Mammary epithelial cell (primary cell): ENCODE measurements around the gene RPL15.

Source experiments
- EZH2 ChIP-seq: IDR thresholded peaks from 2 replicates; pipeline ENCODE4 v1.6.1; 2012; ENCODE audit warnings: low read length, inconsistent platforms, borderline replicate concordance
- TF ChIP-seq, protein P1 (sequence below), 2 donors: IDR thresholded peaks in 1 of 2; conservative IDR thresholded peaks in 1 of 2; 2 replicates each; pipeline ENCODE4 v1.5.1; 2011 to 2012; ENCODE audit warnings: inconsistent platforms in 2 of 2, low read length in 2 of 2, mild to moderate bottlenecking in 2 of 2, control low read depth in 1 of 2, low read depth in 1 of 2; ENCODE audit not compliant: insufficient read depth in 1 of 2; ENCODE audit errors: extremely low read depth in 1 of 2

DNA sequence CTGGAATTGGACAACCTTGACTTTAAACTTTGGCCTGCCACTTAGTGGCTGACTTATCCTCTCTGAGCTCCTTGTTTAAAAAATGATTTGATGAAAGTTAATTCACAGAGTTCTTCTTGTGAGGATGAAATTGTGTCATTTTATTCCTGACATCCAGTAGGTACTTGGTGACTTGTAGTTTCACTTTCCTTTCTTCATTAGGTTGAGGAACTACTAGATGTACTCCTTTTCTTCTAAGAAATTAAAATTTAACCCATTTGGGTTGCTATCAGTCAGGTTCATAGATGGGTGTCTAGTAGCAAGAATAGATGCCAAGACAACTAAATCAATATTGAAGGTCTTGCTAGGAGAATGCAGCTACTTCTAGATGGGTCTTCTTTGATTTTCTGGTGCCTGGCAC is 33.4 kb downstream of the RPL15 start:
- TF ChIP-seq, protein P1, sequence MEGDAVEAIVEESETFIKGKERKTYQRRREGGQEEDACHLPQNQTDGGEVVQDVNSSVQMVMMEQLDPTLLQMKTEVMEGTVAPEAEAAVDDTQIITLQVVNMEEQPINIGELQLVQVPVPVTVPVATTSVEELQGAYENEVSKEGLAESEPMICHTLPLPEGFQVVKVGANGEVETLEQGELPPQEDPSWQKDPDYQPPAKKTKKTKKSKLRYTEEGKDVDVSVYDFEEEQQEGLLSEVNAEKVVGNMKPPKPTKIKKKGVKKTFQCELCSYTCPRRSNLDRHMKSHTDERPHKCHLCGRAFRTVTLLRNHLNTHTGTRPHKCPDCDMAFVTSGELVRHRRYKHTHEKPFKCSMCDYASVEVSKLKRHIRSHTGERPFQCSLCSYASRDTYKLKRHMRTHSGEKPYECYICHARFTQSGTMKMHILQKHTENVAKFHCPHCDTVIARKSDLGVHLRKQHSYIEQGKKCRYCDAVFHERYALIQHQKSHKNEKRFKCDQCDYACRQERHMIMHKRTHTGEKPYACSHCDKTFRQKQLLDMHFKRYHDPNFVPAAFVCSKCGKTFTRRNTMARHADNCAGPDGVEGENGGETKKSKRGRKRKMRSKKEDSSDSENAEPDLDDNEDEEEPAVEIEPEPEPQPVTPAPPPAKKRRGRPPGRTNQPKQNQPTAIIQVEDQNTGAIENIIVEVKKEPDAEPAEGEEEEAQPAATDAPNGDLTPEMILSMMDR (conservative IDR thresholded peaks at IDR 0.05 in 1 of 2, IDR thresholded peaks at IDR 0.05 in 1 of 2; ENCODE audit: extremely low read depth in 1 of 2, insufficient read depth in 1 of 2, low read depth in 1 of 2, low read length in 2 of 2), result no peak
- no peak for TF ChIP-seq EZH2
